Ovary (tissue), 9 donors: ENCODE measurements around the gene RAD21L1. TPM values are rescaled to one million over a fixed set of nuclear protein-coding genes. Genes with fewer than 3 reads are reported as not detected.

ENCODE experiments used
- DNase-seq, 5 donors: peaks; one replicate each; pipeline ENCODE4 v3.0.0-alpha.2; 2019 to 2020
- H3K27ac ChIP-seq, 2 donors: fragments of 200-600 bp; one replicate each; pipeline versions ENCODE4 v1.5.1 to v1.8.0; 2019 to 2022
- H3K27me3 ChIP-seq: fragments of 200-600 bp; one replicate; pipeline ENCODE4 v1.8.0; 2022
- H3K36me3 ChIP-seq: fragments of 200-600 bp; sonication (generic); one replicate; pipeline ENCODE4 v1.5.1; 2019
- H3K4me1 ChIP-seq: one replicate; pipeline ENCODE4 v1.8.1; 2013; ENCODE audit warnings: mild to moderate bottlenecking, moderate library complexity; ENCODE audit not compliant: insufficient read depth
- H3K4me3 ChIP-seq: fragments of 200-600 bp; sonication (generic); one replicate; pipeline ENCODE4 v1.5.1; 2017
- H3K9me3 ChIP-seq, 2 donors: fragments of 200-600 bp in 1 of 2; sonication (generic) in 1 of 2; one replicate each; pipeline versions ENCODE4 v1.5.1 to v1.8.1; 2013 to 2019; ENCODE audit warnings: mild to moderate bottlenecking in 1 of 2, moderate library complexity in 1 of 2
- CTCF ChIP-seq, 3 donors: fragments of 450-650 bp in 2 of 3; fragments of 200-600 bp in 1 of 3; IDR thresholded peaks; one replicate each; pipeline versions ENCODE4 v1.5.1 to v1.8.0; 2016 to 2022; ENCODE audit warnings: antibody characterized with exemption in 3 of 3, mild to moderate bottlenecking in 1 of 3
- EP300 ChIP-seq: sonication (generic); formaldehyde crosslinking; IDR thresholded peaks from one replicate; pipeline ENCODE4 v1.6.1; 2017; ENCODE audit warnings: antibody characterized with exemption
- POLR2A ChIP-seq: fragments of 450-650 bp; IDR thresholded peaks from one replicate; pipeline ENCODE4 v1.6.1; 2017; ENCODE audit warnings: antibody characterized with exemption, mild to moderate bottlenecking, moderate library complexity
- WGBS, 3 donors: extraction: QIAGEN DNeasy Blood & Tissue Kit in 1 of 3; methylation state at CpG; one replicate each; pipeline versions ENCODE4 v1.1.5 to v1.1.7; 2013 to 2017; 5-methylcytosine and 5-hydroxymethylcytosine counted together
- intact Hi-C, 4 donors: fragments of 100-400 bp; cut with DNase I; formaldehyde crosslinking; loops; one replicate each; pipeline versions ENCODE4 v1.11.0 to v1.15.1; 2022 to 2023
- polyA plus RNA-seq, 2 donors: library from polyadenylated mRNA; stranded (reverse); fragments of 200-250 nt in 1 of 2; fragments of 350-450 nt in 1 of 2; fragmentation: Illumina TruSeq in 1 of 2; extraction: RNeasy Lipid Tissue Mini Kit (QIAGEN cat#74804) in 1 of 2; gene quantifications; one replicate each; pipeline ENCODE4 v1.2.3, GENCODE V29; 2013 to 2014
- total RNA-seq, 7 donors: library from RNA; depleted of rRNA in 2 of 7; stranded (reverse); fragments of >200 nt in 2 of 7; fragmentation: NEBNext Ultra II Directional in 3 of 7; extraction: Animal tissue kit (Norgen Biotek cat#: 25700) in 3 of 7; gene quantifications; one replicate each; pipeline versions ENCODE4 v1.1.0 to v1.2.4, GENCODE V29; 2016 to 2023
- donor health status: DM: no; HTN: no; CAD: no; lungs with moderate emphysema.
- donor health status: DM: no; HTN: no; CAD: no.
- donor health status: Bipolar disorder and iron deficiency.
- donor health status: DM: yes; HTN: yes; CAD: no.
- donor health status: DM: no; HTN: no; CAD: no.
- donor health status: DM: yes; HTN: yes; CAD: no.

The RAD21L1 gene
- total and polyA plus RNA-seq, 9 donors, result not detected

- no peak overlapping the region for H3K27ac ChIP-seq
- no peak overlapping the region for H3K4me3 ChIP-seq
- no peaks in the 10 kb centered on the region for H3K9me3 ChIP-seq
- intact Hi-C loops, result no loop called here
- WGBS, 3 donors, result 92 to 94% (median 93%) methylated on average over 20 of the region's 20 CpGs
- H3K27me3 ChIP-seq, result no peaks in the 10 kb centered on the region
- no peak for DNase-seq
- TF ChIP-seq POLR2A (no peak), EP300 (no peak)
- H3K36me3 ChIP-seq, result no peaks in the 10 kb centered on the region
- no peaks in the 10 kb centered on the region for H3K4me1 ChIP-seq
Observed at GRCh38 chr20:1295276-1295930, 69.6 kb downstream of the RAD21L1 start.

GRCh38 chr20:1296117-1296610 lies 70.3 kb downstream of the RAD21L1 start:
- DNase-seq, result no peak
- Histone ChIP-seq H3K27me3 (no peaks in the 10 kb centered on the region), H3K36me3 (no peaks in the 10 kb centered on the region), H3K4me3 (no peak overlapping the region), H3K9me3 (no peaks in the 10 kb centered on the region), H3K27ac (no peak overlapping the region), H3K4me1 (no peaks in the 10 kb centered on the region)
- WGBS, 3 donors, result 91 to 94% (median 92%) methylated on average over 20 of the region's 20 CpGs
- TF ChIP-seq CTCF (IDR thresholded peaks at IDR 0.05), result no peak
- TF ChIP-seq EP300, result no peak
- no peak for TF ChIP-seq POLR2A
- intact Hi-C loops, result no loop called here

GRCh38 chr20:1296922-1297321 lies 71.1 kb downstream of the RAD21L1 start:
- DNase-seq, result no peak
- intact Hi-C loops, result no loop called here
- 86 to 94% (median 91%) methylated on average over 14 of the region's 14 CpGs for WGBS, 3 donors
- Histone ChIP-seq H3K4me1 (no peaks in the 10 kb centered on the region), H3K4me3 (no peak overlapping the region), H3K9me3 (no peaks in the 10 kb centered on the region), H3K27me3 (no peaks in the 10 kb centered on the region), H3K27ac (no peak overlapping the region), H3K36me3 (no peaks in the 10 kb centered on the region)
- TF ChIP-seq EP300 (no peak), POLR2A (no peak), CTCF (IDR thresholded peaks at IDR 0.05) (no peak)

GRCh38 chr20:1297486-1297885 lies 71.6 kb downstream of the RAD21L1 start:
- H3K36me3 ChIP-seq, result no peaks in the 10 kb centered on the region
- intact Hi-C loops, result no loop called here
- no peak for DNase-seq
- H3K4me1 ChIP-seq, result no peaks in the 10 kb centered on the region
- no peaks in the 10 kb centered on the region for H3K9me3 ChIP-seq
- WGBS, 3 donors, result 94 to 100% (median 100%) methylated on average over 2 of the region's 2 CpGs
- H3K4me3 ChIP-seq, result no peak overlapping the region
- no peaks in the 10 kb centered on the region for H3K27me3 ChIP-seq
- no peak overlapping the region for H3K27ac ChIP-seq
- no peak for TF ChIP-seq CTCF (IDR thresholded peaks at IDR 0.05)

GRCh38 chr20:1298166-1298565 lies 72.3 kb downstream of the RAD21L1 start:
- H3K4me3 ChIP-seq, result no peak overlapping the region
- no peaks in the 10 kb centered on the region for H3K4me1 ChIP-seq
- intact Hi-C loops, result no loop called here
- H3K27ac ChIP-seq, result no peak overlapping the region
- H3K36me3 ChIP-seq, result no peaks in the 10 kb centered on the region
- WGBS, 3 donors, result 88 to 92% (median 91%) methylated on average over 5 of the region's 5 CpGs
- no peak for DNase-seq
- no peaks in the 10 kb centered on the region for H3K9me3 ChIP-seq
- H3K27me3 ChIP-seq, result no peaks in the 10 kb centered on the region
- TF ChIP-seq CTCF (IDR thresholded peaks at IDR 0.05) (no peak), POLR2A (no peak), EP300 (no peak)
